GM12872 (cell line): Measurements from ENCODE around the gene SPSB1.

Experiments used
- TF ChIP-seq, protein P1 (sequence below): IDR thresholded peaks from 3 replicates; pipeline ENCODE4 v1.5.1; 2011; ENCODE audit warnings: low read depth, mild to moderate bottlenecking, low read length, moderate library complexity; ENCODE audit not compliant: insufficient read depth

Gene SPSB1

DNA sequence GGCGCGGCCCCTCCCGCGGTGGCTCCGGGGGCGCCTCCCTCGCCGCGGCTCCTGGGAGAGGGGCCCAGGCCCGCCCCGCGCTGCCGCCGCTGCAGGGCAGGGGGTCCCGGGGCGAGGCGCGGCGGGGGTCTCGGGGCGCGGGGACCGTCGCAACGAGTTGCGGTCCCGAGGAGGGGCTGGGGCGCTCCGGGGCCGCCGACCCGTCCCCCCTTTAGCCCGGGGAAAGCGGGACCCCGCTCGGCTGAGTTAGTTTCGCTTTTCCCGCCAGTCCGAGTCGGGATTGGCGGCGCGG is 493 bp downstream of the SPSB1 start:
- TF ChIP-seq, protein P1, sequence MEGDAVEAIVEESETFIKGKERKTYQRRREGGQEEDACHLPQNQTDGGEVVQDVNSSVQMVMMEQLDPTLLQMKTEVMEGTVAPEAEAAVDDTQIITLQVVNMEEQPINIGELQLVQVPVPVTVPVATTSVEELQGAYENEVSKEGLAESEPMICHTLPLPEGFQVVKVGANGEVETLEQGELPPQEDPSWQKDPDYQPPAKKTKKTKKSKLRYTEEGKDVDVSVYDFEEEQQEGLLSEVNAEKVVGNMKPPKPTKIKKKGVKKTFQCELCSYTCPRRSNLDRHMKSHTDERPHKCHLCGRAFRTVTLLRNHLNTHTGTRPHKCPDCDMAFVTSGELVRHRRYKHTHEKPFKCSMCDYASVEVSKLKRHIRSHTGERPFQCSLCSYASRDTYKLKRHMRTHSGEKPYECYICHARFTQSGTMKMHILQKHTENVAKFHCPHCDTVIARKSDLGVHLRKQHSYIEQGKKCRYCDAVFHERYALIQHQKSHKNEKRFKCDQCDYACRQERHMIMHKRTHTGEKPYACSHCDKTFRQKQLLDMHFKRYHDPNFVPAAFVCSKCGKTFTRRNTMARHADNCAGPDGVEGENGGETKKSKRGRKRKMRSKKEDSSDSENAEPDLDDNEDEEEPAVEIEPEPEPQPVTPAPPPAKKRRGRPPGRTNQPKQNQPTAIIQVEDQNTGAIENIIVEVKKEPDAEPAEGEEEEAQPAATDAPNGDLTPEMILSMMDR: no peak

DNA sequence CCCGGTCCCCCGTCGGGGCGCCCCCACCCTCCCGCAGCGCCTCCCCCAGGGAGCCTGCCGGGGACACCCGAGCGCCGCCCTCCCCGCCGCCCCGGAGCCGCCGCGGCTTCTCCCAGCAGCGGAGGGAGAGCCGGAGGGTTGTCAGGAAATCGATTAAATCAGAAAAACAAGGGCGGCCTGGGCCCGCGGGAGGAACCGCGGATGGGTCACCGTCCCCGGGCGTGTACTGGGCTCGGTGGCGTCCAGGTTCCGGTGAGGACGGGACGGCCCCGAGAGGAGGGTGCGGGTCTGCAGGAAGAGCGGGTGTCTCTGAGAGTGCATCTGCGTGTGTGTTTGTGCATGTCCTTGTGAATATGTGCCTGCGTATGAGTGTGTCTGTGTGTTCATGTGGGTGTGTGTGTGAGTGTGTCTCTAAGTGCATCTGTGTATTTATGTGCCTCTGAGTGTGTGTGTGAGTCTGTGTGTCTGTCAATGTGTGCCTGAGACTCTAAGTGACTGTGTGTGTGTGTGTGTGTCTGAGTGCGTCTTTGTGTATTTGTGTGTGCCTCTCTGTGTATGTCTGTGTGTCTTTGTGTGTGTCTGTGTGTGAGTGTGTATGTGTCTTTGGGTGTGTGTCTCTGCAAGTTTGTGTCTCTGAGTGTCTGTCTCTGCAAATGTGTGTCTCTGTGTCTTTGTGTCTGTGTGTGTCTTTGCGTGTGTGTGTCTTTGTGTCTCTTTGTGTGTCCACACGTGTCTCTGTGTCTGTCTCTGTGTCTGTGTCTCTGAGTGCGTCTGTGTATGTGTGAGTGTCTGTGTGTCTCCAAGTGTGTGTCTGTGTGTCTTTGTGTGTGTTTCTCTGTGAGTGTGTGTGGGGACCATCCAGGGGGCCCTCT is 1.1 kb downstream of the SPSB1 start:
- TF ChIP-seq, protein P1: no peak

DNA sequence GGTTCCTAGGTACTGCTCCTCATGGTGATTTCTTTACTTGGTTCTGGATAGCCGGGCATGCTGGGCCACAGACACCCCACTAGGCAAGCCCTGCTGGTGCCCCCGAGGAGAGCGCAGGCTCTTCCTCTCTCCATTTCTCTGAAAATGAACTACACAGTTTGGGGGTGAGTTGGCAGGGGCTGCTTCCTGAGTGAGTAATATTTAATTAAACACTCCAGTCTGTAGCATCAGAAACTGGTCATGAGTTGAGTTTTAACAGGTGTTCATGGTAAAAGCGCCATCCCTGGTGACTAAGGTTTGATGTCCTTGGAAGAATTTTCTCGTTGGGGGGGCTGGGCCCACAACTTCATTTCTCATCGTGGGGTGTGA is 1.7 kb downstream of the SPSB1 start:
- TF ChIP-seq, protein P1: no peak

DNA sequence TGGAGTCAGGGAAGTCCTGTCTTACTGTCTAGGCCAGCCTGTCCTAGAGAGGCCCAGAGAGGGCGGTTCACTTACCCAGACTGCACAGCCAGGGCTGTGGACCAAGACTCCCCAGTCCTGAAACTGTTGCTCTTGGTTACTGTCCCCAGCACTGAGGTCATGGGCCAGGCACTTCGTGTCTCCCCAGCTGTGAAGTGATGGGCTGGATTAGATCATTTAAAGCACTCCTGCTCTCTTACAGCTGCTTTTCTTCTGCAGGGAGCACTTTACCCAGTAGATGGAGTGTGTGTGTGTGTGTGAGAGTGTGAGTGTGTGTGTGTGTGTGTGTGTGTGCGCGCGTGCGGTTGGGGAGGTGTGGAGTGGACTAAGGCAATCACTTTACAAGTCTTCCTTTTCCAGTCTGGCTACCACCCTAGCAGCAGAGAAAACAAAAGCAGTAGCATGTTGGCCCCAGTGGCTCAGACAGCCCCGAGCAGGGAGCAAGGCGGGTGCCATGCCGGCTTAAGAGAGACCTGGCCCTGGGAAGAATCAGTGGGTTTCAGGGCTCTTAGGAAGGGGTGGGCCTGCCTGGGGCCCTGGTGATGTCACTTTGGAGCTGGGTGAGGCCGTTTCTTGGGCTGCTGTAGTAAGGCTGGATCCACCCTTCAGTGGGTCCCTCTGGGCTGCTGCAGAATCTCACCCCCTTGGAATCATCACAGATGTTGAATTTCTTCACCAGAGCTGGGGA is 2.4 kb downstream of the SPSB1 start:
- TF ChIP-seq, protein P1: peak; percentile 34; the same call in 1 of the 3 replicates

DNA sequence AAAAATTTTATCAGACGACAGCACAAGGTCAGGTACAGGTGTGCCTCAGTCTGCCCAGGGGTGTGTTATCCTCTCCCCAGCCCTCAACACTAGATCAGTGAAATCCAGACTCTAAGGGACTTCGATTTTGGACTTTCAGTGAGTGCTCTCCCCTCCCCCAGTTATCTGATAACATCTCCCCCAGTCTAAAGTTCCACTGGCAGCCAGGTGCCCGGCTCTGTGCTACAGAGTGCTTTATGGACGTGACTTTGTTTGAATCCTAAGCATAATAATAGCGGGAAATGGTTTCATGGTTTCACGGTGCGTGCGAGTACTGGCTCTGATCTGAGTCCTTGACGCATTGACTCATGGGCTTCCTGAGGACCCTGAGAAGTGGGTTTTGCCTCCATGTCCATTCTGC is 3.2 kb downstream of the SPSB1 start:
- TF ChIP-seq, protein P1: no peak

DNA sequence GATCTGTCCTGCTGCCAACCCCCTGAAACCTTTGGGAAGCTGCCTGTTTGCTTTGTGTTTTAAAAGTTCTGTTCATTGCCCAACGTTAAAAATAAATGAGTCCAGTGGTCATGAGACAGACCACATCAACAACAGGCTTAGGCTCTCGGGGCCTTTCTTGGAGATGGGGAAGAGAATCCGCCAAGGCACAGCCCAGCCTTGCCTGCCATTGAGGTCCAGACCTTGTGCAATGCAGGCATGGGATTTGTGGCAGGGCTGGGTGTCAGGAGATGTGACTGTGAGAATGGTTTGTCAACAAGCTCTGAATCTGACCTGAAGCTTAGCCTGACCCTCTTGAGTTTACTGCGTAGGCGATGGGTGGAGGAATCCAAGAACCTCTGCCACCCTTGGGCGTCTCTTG is 4.2 kb downstream of the SPSB1 start:
- TF ChIP-seq, protein P1: no peak

DNA sequence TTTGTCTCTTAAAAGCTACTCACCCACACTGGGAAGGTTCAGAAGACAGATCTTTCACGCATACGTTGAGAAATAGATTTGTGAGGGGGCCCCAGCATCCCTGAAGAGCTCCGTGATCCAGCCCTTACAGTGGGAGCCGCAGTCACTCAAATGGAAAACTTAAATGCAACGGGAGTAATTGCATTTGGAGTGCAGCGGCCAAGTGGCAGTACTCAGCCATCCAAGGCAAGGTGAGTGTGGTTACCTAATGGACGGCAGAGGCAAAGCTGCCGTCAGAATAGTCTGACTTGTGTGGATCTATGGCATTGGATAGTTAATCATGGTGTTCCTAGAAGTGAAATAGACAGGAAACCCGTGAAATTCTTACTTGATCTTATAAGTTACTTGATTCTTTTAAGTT is 5.1 kb downstream of the SPSB1 start:
- TF ChIP-seq, protein P1: no peak
